ENCODE data around the gene FAM193A.
"Not testable (repeated sequence)": the region's sequence is repeated elsewhere in the genome, so short reads cannot be mapped to it uniquely, and the experiment has no call there.

The FAM193A gene

DNA sequence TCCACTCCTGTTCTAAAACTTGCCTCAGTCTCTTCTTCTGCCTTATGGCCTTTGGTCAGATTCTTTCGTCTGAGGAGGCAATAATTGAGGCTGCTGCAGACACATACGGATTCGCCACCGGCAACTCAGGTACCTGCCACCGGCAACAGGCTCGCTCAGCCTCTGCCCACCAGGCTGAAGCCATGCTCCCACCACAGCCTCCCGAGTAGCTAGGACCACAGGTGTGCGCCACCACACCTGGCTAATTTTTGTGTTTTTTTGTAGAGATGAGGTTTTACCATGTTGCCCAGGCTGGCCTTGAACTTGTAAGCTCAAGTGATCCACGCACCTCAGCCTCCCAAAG is 193.1 kb downstream of the FAM193A start:
- Histone ChIP-seq H3K9ac (ENCODE audit: low read length) (no peak overlapping the region), H3K9me3 (ENCODE audit: control insufficient read depth, insufficient read depth, low read depth, low read length) (no peaks in the 10 kb centered on the region), H3K4me3 (ENCODE audit: low read depth, low read length) (no peak overlapping the region), H3K27me3 (ENCODE audit: control insufficient read depth, insufficient read depth, low read length) (no peaks in the 10 kb centered on the region), H3K4me1 (ENCODE audit: control insufficient read depth, insufficient read depth, low read length) (no peaks in the 10 kb centered on the region), H3K27ac (ENCODE audit: low read depth, low read length) (no peak overlapping the region), H3K36me3 (ENCODE audit: control insufficient read depth, insufficient read depth, low read length) (peaks cover 37% of the 10 kb centered on the region)

- H3K27ac ChIP-seq (ENCODE audit: low read depth, low read length): no peak overlapping the region
Measured at GRCh38 chr4:2731907-2732317, 195.5 kb downstream of the FAM193A start.

DNA sequence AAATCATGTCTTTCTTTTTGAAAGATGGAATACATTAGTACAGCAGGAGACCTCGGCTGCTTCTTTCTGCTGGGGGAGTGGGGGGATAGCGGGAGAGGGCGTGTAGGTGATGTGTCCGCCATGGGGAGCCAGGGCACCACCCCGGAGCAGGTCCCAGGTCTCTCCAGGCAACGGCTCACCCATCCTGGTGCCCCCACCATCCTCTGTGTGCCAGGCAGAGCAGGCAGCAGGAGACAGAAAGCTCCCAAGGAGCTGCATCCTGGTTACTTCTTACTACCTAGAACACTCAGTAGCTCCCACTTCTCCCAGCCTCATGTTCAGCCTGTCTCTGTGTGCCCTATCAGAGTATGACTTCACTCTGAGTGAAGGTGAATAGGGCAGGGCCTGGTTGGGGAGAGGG is 196.1 kb downstream of the FAM193A start:
- Histone ChIP-seq H3K4me3 (ENCODE audit: low read depth, low read length) (no peak overlapping the region), H3K36me3 (ENCODE audit: control insufficient read depth, insufficient read depth, low read length) (peaks cover 38% of the 10 kb centered on the region), H3K9me3 (ENCODE audit: control insufficient read depth, insufficient read depth, low read depth, low read length) (peaks cover 7% of the 10 kb centered on the region; the same call in 1 of the 2 replicates), H3K27ac (ENCODE audit: low read depth, low read length) (no peak overlapping the region), H3K27me3 (ENCODE audit: control insufficient read depth, insufficient read depth, low read length) (no peaks in the 10 kb centered on the region), H3K4me1 (ENCODE audit: control insufficient read depth, insufficient read depth, low read length) (no peaks in the 10 kb centered on the region), H3K9ac (ENCODE audit: low read length) (no peak overlapping the region)

More at GRCh38 chr4:2731907-2732317, 195.5 kb downstream of the FAM193A start:
- no peak overlapping the region for H3K9ac ChIP-seq (ENCODE audit: low read length)
- no peaks in the 10 kb centered on the region for H3K4me1 ChIP-seq (ENCODE audit: control insufficient read depth, insufficient read depth, low read length)
- no peaks in the 10 kb centered on the region for H3K27me3 ChIP-seq (ENCODE audit: control insufficient read depth, insufficient read depth, low read length)
- peaks cover 38% of the 10 kb centered on the region for H3K36me3 ChIP-seq (ENCODE audit: control insufficient read depth, insufficient read depth, low read length)
- no peak overlapping the region for H3K4me3 ChIP-seq (ENCODE audit: low read depth, low read length)
- H3K9me3 ChIP-seq (ENCODE audit: control insufficient read depth, insufficient read depth, low read depth, low read length): peaks cover 7% of the 10 kb centered on the region; the same call in 1 of the 2 replicates

GRCh38 chr4:2733001-2733843 is 196.8 kb downstream of the FAM193A start:
- Histone ChIP-seq H3K9me3 (ENCODE audit: control insufficient read depth, insufficient read depth, low read depth, low read length) (peaks cover 7% of the 10 kb centered on the region; the same call in 1 of the 2 replicates), H3K27me3 (ENCODE audit: control insufficient read depth, insufficient read depth, low read length) (no peaks in the 10 kb centered on the region), H3K9ac (ENCODE audit: low read length) (no peak overlapping the region), H3K4me1 (ENCODE audit: control insufficient read depth, insufficient read depth, low read length) (no peaks in the 10 kb centered on the region), H3K27ac (ENCODE audit: low read depth, low read length) (no peak overlapping the region), H3K36me3 (ENCODE audit: control insufficient read depth, insufficient read depth, low read length) (peaks cover 38% of the 10 kb centered on the region), H3K4me3 (ENCODE audit: low read depth, low read length) (no peak overlapping the region)

DNA sequence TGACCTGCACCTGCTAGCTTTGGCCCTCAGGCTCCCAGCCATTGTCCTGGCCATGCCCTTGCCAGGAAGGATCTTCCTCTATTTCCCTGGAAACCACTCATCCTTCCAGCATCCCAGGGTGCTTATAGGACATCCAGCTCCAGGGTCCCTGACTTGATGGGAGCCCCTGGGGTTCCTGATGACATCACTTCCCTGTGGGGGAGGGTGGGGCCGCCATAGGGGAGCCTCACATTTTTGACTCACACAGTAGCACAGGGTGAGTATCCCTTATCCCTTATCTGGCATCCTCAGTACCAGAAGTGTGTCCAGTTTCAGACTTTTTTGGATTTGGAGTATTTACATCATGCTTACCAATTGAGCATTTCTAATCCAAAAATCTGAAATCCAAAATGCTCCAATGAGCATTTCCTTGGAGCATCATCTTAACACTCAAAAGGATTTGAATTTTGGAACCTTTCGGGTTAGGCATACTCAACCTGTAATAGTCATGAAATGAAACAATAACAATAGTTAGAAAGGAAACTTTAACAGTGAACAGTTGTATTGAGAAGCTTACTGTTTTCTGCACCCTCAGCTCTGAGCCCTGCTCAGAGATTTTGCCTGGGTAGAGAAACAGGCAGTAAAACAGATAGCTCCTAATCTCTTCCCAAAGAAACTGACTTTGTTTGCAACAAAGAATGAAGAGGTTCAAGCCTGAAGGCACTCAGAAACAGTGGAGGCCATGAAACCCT is 197.6 kb downstream of the FAM193A start:
- no peak overlapping the region for H3K27ac ChIP-seq (ENCODE audit: low read depth, low read length)
- peaks cover 36% of the 10 kb centered on the region for H3K36me3 ChIP-seq (ENCODE audit: control insufficient read depth, insufficient read depth, low read length)
- H3K9ac ChIP-seq (ENCODE audit: low read length): no peak overlapping the region
- no peaks in the 10 kb centered on the region for H3K27me3 ChIP-seq (ENCODE audit: control insufficient read depth, insufficient read depth, low read length)
- H3K4me3 ChIP-seq (ENCODE audit: low read depth, low read length): no peak overlapping the region
- H3K4me1 ChIP-seq (ENCODE audit: control insufficient read depth, insufficient read depth, low read length): no peaks in the 10 kb centered on the region
- H3K9me3 ChIP-seq (ENCODE audit: control insufficient read depth, insufficient read depth, low read depth, low read length): peaks cover 10% of the 10 kb centered on the region; the same call in 1 of the 2 replicates

DNA sequence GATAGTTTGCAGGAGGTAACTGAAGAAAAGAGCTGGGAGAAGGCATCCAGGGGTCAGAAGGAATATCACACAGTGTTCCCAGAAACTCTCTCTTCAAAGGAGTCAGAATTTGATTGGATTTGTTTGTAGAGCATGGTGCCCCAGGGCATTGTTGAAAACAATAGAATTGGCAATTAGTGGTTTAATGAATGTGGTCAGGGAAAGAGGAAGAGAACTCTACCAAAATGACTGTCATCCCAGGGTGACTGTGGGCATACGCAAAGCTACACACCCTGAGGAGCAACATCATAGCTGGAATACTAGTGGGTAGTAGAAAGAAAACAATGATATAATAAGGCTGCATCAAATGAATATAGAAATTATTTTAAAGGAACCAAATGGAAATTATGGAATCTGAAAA is 198.2 kb downstream of the FAM193A start:
- Histone ChIP-seq H3K9me3 (ENCODE audit: control insufficient read depth, insufficient read depth, low read depth, low read length) (peaks cover 10% of the 10 kb centered on the region; the same call in 1 of the 2 replicates), H3K27me3 (ENCODE audit: control insufficient read depth, insufficient read depth, low read length) (no peaks in the 10 kb centered on the region), H3K4me1 (ENCODE audit: control insufficient read depth, insufficient read depth, low read length) (no peaks in the 10 kb centered on the region), H3K9ac (ENCODE audit: low read length) (no peak overlapping the region), H3K27ac (ENCODE audit: low read depth, low read length) (no peak overlapping the region), H3K36me3 (ENCODE audit: control insufficient read depth, insufficient read depth, low read length) (peaks cover 30% of the 10 kb centered on the region), H3K4me3 (ENCODE audit: low read depth, low read length) (no peak overlapping the region)

DNA sequence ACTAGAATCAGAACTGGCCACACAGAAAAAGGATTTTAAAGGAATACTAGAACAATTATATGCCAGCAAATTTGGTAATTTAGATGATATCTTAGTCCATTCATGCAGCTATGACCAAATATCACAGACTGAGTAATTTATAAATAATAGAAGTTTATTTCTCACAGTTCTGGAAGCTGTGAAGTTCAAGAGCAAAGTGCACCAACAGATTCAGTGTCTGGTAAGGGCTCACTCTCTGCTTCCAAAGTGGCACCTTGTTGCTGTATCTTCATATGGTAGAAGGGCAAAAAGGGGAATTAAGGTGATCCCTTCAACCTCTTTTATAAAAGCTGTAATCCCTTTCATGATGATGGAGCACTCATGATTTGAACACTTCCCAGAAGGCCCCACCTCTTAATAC is 199.4 kb downstream of the FAM193A start:
- Histone ChIP-seq H3K4me3 (ENCODE audit: low read depth, low read length) (no peak overlapping the region), H3K27ac (ENCODE audit: low read depth, low read length) (no peak overlapping the region), H3K4me1 (ENCODE audit: control insufficient read depth, insufficient read depth, low read length) (no peaks in the 10 kb centered on the region)

DNA sequence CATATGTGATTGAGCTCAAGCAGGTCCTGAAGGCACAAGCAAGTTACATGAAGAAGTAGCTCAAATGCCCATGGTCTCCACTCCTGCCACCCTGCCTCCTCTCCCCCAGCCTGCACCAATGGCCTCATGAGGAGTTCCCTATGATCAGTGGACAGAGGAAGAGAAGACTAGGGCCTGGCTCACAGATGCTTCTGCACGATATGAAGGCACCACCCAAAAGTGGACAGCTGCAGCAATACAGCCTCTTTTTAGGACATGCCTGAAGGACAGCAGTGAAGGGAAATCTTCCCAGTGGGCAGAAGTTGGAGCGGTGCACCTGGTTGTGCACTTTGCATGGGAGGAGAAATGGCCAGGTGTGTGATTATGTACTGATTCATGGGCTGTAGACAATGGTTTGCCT is 201.8 kb downstream of the FAM193A start:
- not testable (repeated sequence) for H3K4me3 ChIP-seq (ENCODE audit: low read depth, low read length); H3K9ac ChIP-seq (ENCODE audit: low read length); H3K4me1 ChIP-seq (ENCODE audit: control insufficient read depth, insufficient read depth, low read length); H3K27me3 ChIP-seq (ENCODE audit: control insufficient read depth, insufficient read depth, low read length); H3K27ac ChIP-seq (ENCODE audit: low read depth, low read length); H3K9me3 ChIP-seq (ENCODE audit: control insufficient read depth, insufficient read depth, low read depth, low read length)
- peaks cover 26% of the 10 kb centered on the region for H3K36me3 ChIP-seq (ENCODE audit: control insufficient read depth, insufficient read depth, low read length)

More for the DNA sequence above, 199.4 kb downstream of the FAM193A start:
- Histone ChIP-seq H3K9me3 (ENCODE audit: control insufficient read depth, insufficient read depth, low read depth, low read length) (peaks cover 10% of the 10 kb centered on the region; the same call in 1 of the 2 replicates), H3K9ac (ENCODE audit: low read length) (no peak overlapping the region), H3K36me3 (ENCODE audit: control insufficient read depth, insufficient read depth, low read length) (peaks cover 29% of the 10 kb centered on the region), H3K27me3 (ENCODE audit: control insufficient read depth, insufficient read depth, low read length) (no peaks in the 10 kb centered on the region)

DNA sequence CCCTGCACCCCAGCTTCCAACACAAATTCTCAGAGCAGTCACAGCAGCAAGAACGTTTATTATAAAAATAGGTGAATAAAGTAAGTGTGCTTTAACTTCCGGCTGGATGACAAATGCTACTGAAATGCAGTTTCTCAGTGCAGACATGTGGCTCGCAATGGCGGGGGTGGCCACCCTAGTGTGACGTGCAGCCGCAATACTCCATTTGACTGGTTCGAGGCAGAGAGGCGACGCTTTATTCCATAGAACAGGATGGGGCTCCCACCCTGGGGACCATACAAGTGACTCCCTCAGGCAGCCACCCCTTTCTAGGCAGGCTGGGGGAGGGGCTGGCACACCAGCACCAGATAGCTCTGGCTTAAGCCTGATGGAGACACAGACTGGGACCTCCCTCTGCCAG is 205.2 kb downstream of the FAM193A start:
- Histone ChIP-seq H3K27me3 (ENCODE audit: control insufficient read depth, insufficient read depth, low read length) (no peaks in the 10 kb centered on the region), H3K4me3 (ENCODE audit: low read depth, low read length) (no peak overlapping the region), H3K36me3 (ENCODE audit: control insufficient read depth, insufficient read depth, low read length) (peaks cover 52% of the 10 kb centered on the region), H3K27ac (ENCODE audit: low read depth, low read length) (no peak overlapping the region), H3K4me1 (ENCODE audit: control insufficient read depth, insufficient read depth, low read length) (peaks cover 10% of the 10 kb centered on the region; the same call in 1 of the 2 replicates), H3K9me3 (ENCODE audit: control insufficient read depth, insufficient read depth, low read depth, low read length) (0 out of 2 replicates have a peak, but pooled peaks cover 2% of the 10 kb centered on the region), H3K9ac (ENCODE audit: low read length) (no peak overlapping the region)

DNA sequence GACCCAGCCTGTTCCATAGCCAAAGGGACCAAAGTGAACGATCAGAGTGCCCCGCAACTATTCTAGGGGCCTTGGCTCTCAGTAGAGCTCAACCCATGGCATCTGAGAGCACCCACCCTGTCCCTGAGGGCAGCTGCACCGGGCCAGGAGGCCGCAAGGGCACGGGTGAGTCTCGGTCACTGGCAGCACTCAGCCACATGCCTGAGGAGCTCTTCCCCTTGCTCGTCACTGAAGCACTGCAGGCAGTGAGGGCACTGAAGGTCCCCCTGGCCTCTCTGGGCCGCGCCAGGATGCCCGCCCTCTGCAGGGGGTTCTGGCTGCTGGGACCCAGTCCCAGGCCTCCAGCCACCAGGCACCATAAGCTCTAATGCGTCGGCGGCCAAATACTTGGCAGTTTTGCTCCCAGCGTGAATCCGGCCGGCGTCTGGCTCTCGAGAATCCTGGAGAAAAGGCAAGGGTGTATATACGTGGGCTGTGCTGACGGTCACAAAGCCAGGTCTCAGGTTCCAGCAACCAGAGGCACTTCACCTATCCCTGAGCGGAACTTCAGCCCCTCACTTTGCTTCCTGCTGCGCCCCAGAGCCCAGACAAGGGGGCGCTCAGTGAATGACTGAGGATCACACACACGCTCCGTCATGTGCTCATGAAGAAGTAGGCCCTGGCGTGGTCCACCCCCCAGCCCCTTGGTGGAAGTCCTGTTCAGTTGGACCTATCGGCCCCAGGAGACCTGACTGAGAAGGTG is 205.8 kb downstream of the FAM193A start:
- no peak overlapping the region for H3K9ac ChIP-seq (ENCODE audit: low read length)
- no peak overlapping the region for H3K27ac ChIP-seq (ENCODE audit: low read depth, low read length)
- peaks cover 11% of the 10 kb centered on the region; the same call in 1 of the 2 replicates for H3K4me1 ChIP-seq (ENCODE audit: control insufficient read depth, insufficient read depth, low read length)
- H3K4me3 ChIP-seq (ENCODE audit: low read depth, low read length): no peak overlapping the region
- peaks cover 58% of the 10 kb centered on the region for H3K36me3 ChIP-seq (ENCODE audit: control insufficient read depth, insufficient read depth, low read length)
- no peaks in the 10 kb centered on the region for H3K27me3 ChIP-seq (ENCODE audit: control insufficient read depth, insufficient read depth, low read length)
- 0 out of 2 replicates have a peak, but pooled peaks cover 2% of the 10 kb centered on the region for H3K9me3 ChIP-seq (ENCODE audit: control insufficient read depth, insufficient read depth, low read depth, low read length)

Data from HUES6 (cell line).